ENCODE measurements around the gene TXNDC16.

The TXNDC16 gene

DNA sequence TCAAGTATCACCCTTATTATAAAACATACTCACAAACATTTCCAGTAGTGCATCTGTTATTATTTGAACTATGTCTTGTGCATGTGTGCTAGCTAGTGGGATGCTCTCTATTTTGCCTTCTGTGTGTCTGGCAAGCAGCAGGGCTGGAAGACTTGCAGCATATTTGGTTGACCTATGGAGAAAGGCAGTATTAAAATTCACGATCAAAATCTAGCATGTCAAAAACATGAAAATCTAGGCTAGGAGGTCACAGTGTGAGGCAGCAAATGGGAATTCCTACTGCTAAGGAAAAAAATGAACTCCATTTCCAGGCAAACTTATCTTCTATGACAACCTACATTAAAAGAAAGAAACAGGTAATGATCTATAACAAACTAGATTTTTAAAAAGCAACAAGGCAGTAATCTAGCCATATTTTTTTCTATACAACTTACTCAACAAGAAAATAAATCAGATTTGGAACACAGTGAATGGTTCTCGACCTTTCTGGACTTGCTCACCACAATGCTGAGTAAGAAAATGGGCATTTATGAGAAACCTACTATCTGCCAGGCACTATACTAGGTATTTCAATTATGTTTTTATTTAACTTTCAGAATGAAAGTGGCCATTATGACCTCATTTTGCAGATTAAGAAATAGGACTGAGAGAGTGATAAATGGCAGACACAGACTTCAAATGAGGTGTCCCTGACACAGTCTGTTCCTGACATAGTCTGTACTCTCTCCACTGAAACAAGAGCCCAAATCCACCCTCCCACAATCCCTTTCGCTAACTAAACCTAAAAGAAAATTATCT, 96.8 kb downstream of the TXNDC16 start:
- no peak for DNase-seq (ENCODE audit: low spot score)

DNA sequence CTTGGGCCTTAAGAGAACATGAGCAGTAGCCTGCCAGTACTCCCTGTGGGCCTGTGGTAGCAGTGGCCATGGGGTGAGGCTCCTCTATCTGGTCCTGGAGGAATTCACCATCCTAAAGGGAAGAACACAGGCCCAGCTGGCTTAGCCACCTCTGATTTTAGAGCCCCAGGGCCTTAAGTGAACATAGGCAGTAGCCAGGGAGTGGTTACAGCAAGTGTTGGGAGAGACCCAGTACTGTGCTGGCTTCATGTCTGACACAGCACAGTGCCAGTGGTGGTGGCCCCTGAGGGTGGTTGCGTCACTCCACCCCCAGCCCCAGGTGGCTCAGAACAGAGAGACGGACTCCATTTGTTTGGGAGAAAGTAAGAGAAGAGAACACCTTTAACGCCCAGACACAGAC, 105.1 kb downstream of the TXNDC16 start:
- DNase-seq (ENCODE audit: low spot score), result no peak

DNA sequence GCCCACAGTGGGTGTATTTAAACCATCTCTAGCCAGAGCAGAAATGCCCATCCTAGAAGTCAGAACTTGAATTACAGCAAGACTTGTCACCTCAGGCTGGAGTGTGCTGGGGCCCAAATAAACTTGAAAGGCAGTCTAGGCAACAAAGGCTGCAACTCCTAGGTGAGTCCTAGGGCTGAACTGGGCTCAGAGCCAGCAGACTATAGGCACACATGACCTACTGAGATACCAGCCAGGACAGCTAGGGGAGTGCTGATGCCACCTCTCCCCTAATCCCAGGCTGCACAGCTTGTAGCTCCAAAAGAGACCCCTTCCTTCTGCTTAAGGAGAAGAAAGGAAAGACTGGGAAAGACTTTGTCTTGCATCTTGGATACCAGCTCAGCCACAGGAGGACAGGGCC, 106.0 kb downstream of the TXNDC16 start:
- no peak for DNase-seq (ENCODE audit: low spot score)

DNA sequence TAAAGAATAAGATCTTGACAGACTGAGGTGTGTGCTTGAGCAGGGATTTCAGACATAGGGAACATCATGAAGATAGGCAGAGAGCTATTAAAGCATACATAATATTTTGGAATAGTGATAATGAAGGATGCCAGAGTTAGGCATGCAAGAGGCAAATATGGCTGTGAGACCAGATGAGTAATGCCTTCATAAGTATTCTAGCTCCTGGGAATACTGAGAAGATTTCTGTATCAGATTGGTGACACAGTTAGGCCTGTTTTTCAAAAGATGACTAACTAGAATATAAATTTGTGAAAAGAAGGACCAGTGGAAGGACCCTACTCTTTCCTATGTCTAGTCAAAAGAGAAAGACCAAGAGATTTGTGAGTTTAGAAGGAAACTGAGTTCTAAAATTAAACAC, 108.8 kb downstream of the TXNDC16 start:
- DNase-seq (ENCODE audit: low spot score), result no peak

DNA sequence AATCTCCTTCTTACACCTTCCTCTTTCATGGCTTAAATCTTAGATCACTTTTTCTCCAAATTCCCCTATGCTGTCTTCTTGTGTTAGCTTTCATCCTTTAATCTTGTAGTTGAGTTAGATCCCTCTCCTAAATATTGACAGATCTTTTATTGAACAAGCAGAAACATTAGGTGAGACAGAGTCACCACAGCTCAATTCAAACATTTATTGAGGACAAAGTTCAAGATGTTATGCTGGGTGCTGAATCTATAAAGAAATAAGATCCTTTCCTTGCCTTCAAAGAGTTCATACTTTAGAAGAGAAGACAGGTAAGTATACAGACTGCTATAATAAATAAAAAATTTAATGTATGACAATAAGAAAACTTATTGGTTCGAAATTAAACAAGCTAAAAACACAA, 109.7 kb downstream of the TXNDC16 start:
- no peak for DNase-seq (ENCODE audit: low spot score)

DNA sequence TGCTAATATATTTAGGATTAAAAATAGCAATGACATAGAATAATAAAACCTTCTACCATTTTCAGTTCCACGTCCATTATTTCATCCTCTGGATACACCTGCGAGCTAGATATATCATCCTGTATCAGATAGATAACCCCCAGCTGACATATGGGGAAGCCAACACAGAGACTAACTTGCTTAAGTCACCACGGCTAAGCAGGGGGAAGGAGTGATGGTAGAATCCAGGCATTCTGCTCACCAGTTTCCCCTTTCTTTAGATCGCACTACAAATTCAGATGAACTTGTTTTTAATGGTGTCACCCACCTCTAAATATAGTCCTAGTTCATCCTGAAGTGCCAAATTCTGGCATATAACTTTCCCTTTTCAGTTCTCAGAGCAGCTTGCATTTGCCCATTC, 110.1 kb downstream of the TXNDC16 start:
- no peak for DNase-seq (ENCODE audit: low spot score)

DNA sequence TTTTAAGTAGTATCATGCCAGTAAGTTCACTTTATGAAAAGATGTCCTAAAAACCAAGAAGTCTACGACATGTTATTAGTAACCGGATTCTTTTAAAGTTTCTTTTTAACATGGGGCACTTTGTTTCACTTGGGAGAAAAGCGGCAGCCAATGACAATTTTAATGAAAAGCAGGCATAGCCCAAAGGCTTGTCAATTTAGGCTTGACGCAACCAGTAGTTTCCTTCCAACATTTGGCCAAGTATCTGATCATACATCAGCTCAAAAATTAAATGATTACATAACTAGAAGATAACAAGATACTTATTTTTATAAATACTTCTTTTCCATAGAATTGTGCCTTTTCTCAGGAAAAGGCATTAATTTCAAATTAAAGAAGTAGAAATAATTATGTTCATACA, 112.8 kb downstream of the TXNDC16 start:
- DNase-seq (ENCODE audit: low spot score), result no peak

DNA sequence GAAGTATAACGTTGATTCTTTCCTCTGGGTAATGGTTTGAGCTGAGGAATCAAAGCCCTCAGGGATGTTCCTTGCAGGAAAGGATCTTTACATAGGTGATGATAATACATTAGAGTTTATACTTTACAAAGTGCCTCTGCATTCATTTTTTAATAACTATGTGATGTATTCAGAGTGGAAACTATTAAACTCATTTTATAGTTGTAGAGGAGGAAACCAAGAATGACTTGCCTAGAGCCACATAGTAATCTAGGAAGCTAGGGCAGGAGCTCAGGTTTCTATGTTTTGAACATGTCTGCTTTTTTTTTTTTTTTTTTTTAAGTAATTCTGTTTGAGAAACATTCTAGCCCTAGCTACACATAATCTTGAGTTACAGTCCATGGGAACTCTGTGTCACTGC, 117.3 kb downstream of the TXNDC16 start:
- DNase-seq (ENCODE audit: low spot score), result no peak

DNA sequence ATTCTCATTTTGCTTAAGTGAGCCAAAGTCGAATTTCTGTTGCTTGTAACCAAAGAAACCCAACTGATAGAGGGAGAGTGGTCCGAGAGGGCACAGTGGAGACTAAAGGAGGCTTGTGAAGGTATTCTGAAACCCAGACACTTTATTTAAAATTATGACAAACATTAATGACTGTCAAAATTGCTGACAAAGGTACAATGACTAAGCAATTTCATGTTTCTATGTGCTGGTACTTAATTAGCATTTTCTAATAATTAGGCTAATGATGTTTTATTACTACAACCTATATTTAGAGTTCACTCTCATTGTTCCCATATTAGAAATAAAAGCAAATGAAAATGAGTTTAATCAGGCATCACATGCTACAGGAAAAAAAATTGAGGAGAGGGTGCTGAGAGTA, 121.8 kb downstream of the TXNDC16 start:
- no peak for DNase-seq (ENCODE audit: low spot score)

DNA sequence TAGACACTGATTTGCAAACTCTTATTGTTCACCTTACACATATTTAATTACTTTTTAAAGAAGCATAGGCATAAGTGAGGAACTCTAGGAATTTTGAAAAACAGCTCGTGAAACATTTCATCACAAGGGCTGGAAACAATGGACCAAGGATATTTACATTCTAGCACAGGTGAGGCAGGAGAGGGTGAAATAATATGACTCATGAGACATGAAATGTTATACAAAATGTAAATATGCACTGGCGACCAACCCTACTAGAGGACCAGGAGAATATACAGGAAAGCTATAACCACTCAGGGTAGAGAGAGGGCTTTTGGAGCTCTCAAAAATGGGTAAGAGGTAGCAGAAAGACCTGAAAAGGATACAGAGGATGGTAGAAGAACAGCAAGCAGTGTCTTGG, 122.9 kb downstream of the TXNDC16 start:
- no peak for DNase-seq (ENCODE audit: low spot score)

DNA sequence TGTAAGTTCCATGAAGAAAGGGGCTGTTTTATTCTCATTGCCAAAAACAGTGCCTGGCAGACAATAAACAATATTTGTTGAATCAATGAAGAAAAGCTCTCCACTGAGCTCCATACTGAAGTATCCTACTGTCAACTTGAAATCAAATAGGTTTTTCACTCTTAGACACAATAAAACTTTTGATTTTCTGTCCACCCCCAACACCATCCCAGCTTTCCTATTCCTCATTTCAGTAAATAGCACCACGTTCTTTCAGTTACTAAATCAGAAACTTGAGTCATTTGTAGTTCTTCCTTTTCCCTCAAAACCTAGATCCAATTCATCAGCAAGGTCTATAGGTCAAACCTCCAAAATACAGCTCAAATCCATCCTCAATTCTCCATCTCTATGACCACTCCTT, 124.8 kb downstream of the TXNDC16 start:
- no peak for DNase-seq (ENCODE audit: low spot score)

DNA sequence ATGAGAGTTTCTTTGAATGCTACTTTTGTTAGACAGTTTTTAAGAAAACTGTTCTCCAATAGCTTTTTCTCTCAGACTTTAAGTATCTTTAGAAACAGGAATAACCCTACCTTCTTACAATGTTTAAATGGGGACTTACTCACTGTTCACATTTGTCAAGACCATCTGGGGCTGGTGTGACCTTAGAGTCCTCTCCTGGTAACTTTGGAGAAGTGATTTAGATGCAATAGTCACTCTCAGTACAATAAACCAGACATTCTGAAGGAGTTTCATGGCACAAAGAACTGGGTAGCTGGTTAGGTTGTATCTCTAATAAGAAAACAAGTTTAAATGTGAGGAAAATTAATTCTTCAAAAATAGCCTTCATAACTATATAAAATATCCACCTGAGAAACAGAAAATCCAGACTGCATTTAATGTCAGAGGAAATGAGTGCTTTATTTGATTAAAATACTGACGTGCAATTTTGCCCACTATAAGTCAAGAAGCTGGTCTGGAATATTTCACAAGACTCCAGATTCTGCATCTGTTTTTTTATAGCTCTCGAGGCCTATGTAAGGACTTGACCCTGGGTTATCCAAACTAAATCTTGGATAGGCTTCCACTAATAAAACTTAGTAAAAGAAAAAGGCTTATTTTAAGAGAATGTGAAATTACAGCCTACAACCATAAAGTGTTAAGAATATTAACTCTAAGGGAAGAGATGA, 129.5 kb downstream of the TXNDC16 start:
- no peak for DNase-seq (ENCODE audit: low spot score)

DNA sequence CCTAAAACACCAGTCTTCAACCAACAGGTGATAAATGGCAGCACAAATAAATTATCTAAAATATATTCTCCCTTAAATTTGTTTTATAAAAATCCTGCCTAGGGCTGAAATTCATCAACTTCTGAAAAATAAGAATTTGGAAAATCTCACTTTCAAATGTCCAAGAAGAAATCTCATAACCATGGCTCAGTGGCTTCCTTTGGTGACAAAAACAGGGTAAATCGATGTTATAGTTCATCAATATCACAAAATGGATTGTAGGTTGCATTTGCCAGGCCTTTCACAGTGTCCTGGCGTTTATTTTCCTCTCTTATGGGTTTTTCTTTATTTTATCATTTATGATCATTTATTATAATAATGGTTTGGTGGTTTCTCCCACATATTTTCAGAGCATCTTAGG, 135.2 kb downstream of the TXNDC16 start:
- no peak for DNase-seq (ENCODE audit: low spot score)

DNA sequence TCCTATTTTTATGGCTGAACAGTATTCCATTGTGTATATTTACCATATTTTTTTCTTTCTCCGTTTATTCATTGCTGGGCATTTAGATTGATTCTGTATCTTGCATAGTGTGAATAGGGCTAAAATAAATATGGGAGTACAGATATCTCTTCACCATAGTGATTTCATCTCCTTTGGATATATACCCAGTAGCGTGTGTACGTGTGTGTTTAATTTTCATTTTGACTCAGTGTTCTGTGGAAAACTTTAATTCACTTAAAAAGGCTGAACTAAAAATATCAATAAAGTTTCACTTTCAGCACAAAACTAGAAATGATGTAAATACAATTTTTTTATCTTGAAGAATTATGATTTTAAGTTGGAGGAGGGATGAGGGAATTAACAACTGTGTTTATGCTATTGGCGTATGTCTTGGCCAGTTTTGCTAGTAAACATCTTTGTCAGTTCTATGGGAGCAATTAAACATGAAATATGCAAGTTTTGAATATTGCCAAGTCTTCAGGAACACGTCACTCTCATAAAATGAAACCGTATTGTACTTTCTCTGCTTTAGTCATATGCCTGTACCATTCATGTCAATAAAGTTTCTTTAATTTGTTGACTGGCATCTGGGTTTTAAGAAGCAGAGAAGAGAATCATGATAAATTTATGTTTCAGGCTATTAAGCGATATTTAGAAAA, 138.4 kb downstream of the TXNDC16 start:
- DNase-seq (ENCODE audit: low spot score), result no peak

DNA sequence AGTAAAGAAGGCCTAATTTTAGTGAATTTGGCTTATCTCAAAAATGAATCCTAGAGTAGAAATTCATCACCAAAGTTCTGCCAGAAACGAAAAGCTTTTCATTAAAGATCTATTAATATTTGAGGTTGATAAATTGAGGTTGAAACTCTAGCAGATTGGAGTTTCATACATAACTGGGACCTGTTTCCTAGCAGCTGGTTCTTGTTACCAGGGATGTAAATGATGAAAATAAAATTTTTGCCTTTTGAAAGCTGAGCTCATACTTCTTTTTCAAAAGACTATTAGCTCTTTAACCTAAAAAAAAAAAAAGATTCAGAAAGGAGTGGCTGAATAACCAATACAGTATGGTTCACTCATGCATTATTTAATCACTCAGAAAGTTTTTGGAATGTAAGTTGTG, 139.9 kb downstream of the TXNDC16 start:
- DNase-seq (ENCODE audit: low spot score), result no peak

DNA sequence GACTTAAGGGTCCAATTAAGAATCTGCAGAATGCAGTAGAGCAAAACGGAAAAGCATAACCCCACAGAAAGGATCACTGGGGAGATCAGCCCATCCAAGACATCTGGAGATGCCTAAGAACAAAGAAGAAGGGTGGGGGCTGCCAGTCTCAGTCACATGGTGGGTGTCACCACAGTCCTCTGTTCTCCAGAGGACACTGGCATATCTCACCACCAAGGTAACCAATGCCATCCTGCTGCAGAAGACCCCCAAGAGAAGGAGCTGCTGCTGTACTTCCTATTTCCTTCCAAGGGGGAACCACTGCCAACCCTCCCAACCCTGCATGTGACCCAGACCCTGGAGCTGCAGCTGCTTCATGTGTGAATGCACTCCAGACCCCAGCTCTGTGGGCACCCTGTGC, 147.0 kb downstream of the TXNDC16 start:
- no peak for DNase-seq (ENCODE audit: low spot score)

DNA sequence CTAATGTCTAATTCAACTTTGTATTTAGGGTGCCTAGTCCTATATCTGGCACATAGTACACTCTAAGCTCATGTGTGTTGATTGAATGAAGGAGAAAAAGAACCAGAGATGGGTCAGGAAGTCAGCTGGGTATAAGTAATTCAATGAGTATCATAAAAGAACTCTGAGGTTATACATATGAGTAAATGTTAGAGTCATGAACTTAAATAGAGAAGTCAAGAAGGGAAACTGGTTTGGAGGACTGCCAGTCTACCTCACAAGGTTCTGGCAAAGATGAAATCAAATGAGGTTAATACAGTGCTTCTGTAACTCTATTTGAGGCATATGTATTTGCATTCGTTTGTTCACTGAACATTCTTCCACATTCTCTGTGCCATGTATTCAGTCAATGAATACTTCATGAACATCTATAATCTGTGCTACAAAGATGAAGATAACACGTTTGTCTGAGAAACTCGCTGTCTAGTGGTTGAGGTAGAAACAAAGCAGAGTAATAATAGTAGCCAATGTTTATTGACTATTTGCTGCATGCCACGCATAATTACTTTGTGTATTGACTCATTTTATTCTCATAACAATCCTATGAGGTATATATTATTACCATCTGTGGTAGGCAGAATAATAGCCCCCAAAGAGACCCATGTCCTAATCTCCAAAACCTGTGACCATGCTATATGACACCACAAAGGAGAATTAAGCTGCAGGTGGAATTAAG, 149.3 kb downstream of the TXNDC16 start:
- no peak for DNase-seq (ENCODE audit: low spot score)

DNA sequence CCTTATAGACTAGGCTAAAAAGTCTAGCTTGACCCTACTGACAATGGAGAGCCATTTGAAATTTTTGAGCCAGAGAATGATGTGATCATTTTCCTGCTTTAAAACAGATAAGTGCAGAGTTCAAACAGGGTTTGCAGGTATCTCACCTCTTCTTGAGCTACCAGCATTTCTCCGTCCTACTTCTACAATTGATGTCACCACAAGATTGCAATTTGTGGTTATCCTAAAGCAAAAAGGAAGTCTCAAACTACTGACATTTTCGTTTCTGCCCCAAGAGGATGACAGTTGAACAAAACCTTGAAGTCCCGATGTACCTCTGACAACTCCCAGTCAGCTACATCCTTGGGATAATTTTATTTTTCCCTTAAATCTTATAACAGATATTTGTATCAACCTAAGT, 151.5 kb downstream of the TXNDC16 start:
- DNase-seq (ENCODE audit: low spot score), result no peak

DNA sequence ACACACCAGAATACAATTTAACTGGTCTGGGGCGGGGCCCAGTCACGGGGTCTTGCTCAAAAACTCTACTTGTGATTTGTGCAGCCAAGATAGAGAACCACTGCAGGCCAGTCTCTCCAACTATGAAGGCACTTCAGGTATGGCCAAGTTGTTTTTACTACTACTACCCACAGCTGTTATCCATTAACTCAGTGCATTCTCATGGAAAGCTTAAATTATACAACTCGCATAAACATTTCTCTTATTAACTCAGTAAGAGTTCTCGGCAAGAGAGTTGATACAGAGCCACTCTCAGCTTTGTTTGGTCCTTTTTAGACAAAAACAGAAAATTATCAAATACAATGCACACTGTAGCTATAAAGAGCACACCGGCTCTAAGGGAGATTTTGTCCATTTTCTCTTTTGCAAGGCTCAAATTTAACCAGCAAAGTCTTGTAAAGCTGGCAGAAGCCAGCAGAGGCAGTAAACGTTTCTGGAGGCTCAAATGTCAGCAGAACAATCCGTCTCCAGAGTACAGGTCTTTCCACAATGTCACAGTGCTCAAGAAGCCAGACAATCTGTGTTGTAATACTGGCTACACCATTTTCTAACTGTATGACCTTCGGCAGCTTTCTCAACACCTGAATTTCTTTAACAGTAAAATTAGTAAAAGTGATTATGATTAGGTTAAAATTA, 152.2 kb downstream of the TXNDC16 start:
- DNase-seq (ENCODE audit: low spot score), result no peak

DNA sequence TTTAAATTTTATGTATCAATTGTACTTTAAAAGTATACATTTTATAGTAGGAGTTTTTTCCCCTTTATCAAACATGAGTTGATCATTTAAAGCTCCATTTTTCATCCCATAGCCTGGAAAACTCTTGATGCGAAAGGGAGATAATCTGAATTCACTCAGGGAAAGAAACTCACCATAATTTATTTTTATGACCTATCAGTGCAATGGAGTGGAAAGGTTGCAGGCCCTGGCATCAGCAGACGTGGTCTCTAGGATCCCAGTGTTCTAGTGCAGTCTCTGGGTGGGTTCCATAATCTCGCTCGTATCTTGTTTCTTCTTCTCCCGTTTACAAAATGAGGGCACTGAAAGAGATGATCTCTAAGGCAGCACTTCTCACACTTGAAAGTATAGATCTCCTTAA, 153.2 kb downstream of the TXNDC16 start:
- DNase-seq (ENCODE audit: low spot score), result no peak

DNA sequence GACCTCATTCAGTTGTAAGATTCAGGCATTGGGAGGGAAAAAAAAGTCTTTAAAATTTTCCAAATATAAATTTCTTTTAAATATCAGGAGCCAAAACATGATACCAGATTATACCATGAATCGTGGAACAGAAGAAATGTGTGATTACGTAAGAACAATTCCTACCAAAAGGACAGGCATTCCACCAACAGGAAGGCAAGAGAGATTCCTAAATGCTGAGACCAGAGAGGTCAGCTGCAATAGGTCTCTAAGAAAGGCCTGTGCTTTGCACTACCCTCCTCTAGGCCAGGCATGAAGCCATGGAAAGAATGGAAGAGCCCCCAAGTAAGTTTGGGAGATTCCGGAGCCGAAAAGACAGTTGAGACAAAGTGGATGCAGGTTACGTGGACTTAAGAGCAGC, 154.5 kb downstream of the TXNDC16 start:
- DNase-seq (ENCODE audit: low spot score), result no peak

DNA sequence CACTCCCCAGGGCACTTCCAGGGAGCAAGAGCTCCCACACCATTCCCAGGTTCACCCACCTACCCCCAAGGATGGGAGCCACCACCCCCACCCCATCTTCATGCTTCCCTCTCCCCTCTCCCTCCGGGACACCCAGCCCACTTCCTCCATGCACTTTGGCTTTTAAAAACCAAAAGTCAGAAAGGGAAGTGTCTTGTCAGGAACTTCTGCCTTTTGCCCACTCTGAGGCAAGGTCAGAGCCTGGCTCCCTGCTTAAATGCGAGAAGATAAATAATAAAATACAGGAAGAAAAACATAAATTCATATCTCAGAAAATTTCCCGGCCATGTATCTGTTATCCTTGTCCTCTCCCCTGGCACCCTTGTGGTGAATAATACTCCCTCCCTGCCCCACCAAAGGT, 156.6 kb downstream of the TXNDC16 start:
- no peak for DNase-seq (ENCODE audit: low spot score)

Measured in left forelimb (tissue), 1 donor.